GM23248 (cell line): ENCODE measurements around the gene ASAP2.

Experiments
- EZH2 ChIP-seq: fragments of 200-600 bp; sonication (generic); IDR thresholded peaks from 2 replicates; pipeline ENCODE4 v1.6.1; 2018; ENCODE audit warnings: antibody characterized with exemption, mild to moderate bottlenecking; ENCODE audit not compliant: insufficient read depth, poor library complexity, severe bottlenecking
- EZH2phosphoT487 ChIP-seq: fragments of 200-600 bp; sonication (generic); IDR thresholded peaks from 2 replicates; pipeline ENCODE4 v1.6.1; 2018; ENCODE audit warnings: antibody characterized with exemption, moderate library complexity, mild to moderate bottlenecking, low read depth; ENCODE audit not compliant: insufficient read depth

GRCh38 chr2:9184361-9184760, 22.3 kb upstream of the ASAP2 start:
- TF ChIP-seq EZH2 (no peak), EZH2phosphoT487 (no peak)
